GM12878 (cell line): ENCODE results near the gene CD79A. TPM values are rescaled to one million over a fixed set of nuclear protein-coding genes. Genes with fewer than 3 reads are reported as not detected.

Experiments
- ATAC-seq: fragments of 200-7000 bp; cut with Tn5 transposase; 3 replicates; pipeline ENCODE4 v1.9.1; 2020; ENCODE audit warnings: mild to moderate bottlenecking, moderate library complexity
- BruUV-seq: library from RNA; stranded (reverse); fragments of 400-500 nt; replicated peaks from 2 replicates; lab custom pipeline; 2021; lab: Mats Ljungman, UMichigan
- CTCF ChIA-PET: fragments of 300-600 bp; sonication (Branson Sonifier 250); formaldehyde crosslinking; extraction: SDS; loops from one replicate; lab custom pipeline; 2021; ENCODE audit warnings: inconsistent platforms; lab: Yijun Ruan, JAX
- POLR2A ChIA-PET: fragments of 350-600 bp; formaldehyde crosslinking; extraction: SDS; loops from one replicate; lab custom pipeline; 2021; ENCODE audit warnings: inconsistent platforms; lab: Charles Lee
- RAD21 ChIA-PET: fragments of 300-600 bp; sonication (Branson Sonifier 250); formaldehyde crosslinking; loops from one replicate; lab custom pipeline; 2023; ENCODE audit warnings: antibody characterized with exemption; ENCODE audit not compliant: unreplicated experiment; lab: Charles Lee
- SMC1A ChIA-PET: fragments of 300-600 bp; sonication (Branson Sonifier 250); formaldehyde crosslinking; loops from one replicate; lab custom pipeline; 2023; ENCODE audit not compliant: unreplicated experiment, uncharacterized antibody; lab: Charles Lee
- DNase-seq: peaks from one replicate; pipeline ENCODE4 v3.0.0-alpha.2; 2011; ENCODE audit warnings: low read depth, low spot score
- FAIRE-seq: peaks from 3 replicates; lab custom pipeline; 2011; peaks lifted over from hg19 to GRCh38; lab: Jason Lieb, UNC
- H2AFZ ChIP-seq: 2 replicates; pipeline ENCODE4 v1.6.0; 2011; ENCODE audit warnings: low read depth, low read length, control low read depth; ENCODE audit not compliant: control insufficient read depth
- H3K27ac ChIP-seq: 2 replicates; pipeline ENCODE4 v1.5.1; 2011; ENCODE audit warnings: control low read depth; ENCODE audit not compliant: control insufficient read depth, insufficient read depth
- H3K27me3 ChIP-seq, 2 experiments: replicated peaks in 1 of 2; 2 replicates each; pipeline versions ENCODE4 v1.6.0 to v1.6.1; 2011; ENCODE audit warnings: low read length in 1 of 2; ENCODE audit not compliant: control insufficient read depth in 2 of 2, insufficient read depth in 2 of 2
- H3K36me3 ChIP-seq, 2 experiments: 2 replicates each; pipeline ENCODE4 v1.5.1; 2011; ENCODE audit warnings: low read length in 1 of 2; ENCODE audit not compliant: control insufficient read depth in 2 of 2, insufficient read depth in 2 of 2
- H3K4me1 ChIP-seq: 2 replicates; pipeline ENCODE4 v1.6.1; 2011; ENCODE audit warnings: mild to moderate bottlenecking, low read length, moderate library complexity, mixed read lengths; ENCODE audit not compliant: control insufficient read depth, insufficient read depth
- H3K4me2 ChIP-seq: 2 replicates; pipeline ENCODE4 v1.6.0; 2011; ENCODE audit warnings: control low read depth; ENCODE audit not compliant: control insufficient read depth, insufficient read depth
- H3K4me3 ChIP-seq: fragments of 200-600 bp; sonication (generic); 2 replicates; pipeline ENCODE4 v1.5.1; 2016
- H3K79me2 ChIP-seq: 2 replicates; pipeline ENCODE4 v1.6.0; 2011; ENCODE audit warnings: low read length; ENCODE audit not compliant: control insufficient read depth, insufficient read depth
- H3K9ac ChIP-seq: 2 replicates; pipeline ENCODE4 v1.8.0; 2011; ENCODE audit warnings: low read length, control low read depth, mixed read lengths; ENCODE audit not compliant: control insufficient read depth, insufficient read depth
- H3K9me3 ChIP-seq: replicated peaks from 3 replicates; pipeline ENCODE4 v1.5.1; 2011; ENCODE audit warnings: mild to moderate bottlenecking, low read length; ENCODE audit not compliant: control insufficient read depth, insufficient read depth
- H4K20me1 ChIP-seq: 2 replicates; pipeline ENCODE4 v1.6.0; 2011; ENCODE audit not compliant: control insufficient read depth, insufficient read depth
- JUND ChIP-seq: IDR thresholded peaks from 2 replicates; pipeline ENCODE4 v1.6.1; 2012; ENCODE audit warnings: low read depth, mild to moderate bottlenecking, low read length, improper control_type of control experiment, moderate library complexity
- SMAD1 ChIP-seq: fragments of 450-650 bp; IDR thresholded peaks from 2 replicates; pipeline ENCODE4 v1.6.1; 2018; ENCODE audit warnings: mild to moderate bottlenecking, low read depth; ENCODE audit not compliant: partially characterized antibody
- WGBS: methylation state at CpG from one replicate; pipeline ENCODE4 v1.1.6; 2016; ENCODE audit warnings: low lambda C conversion rate; ENCODE audit not compliant: insufficient replicate concordance, insufficient coverage; ENCODE audit errors: missing lambda C conversion rate; 5-methylcytosine and 5-hydroxymethylcytosine counted together
- in situ Hi-C: fragments of 300-500 bp; cut with MboI; formaldehyde crosslinking; loops from 9 replicates; pipeline ENCODE4 v1.14.3; 2018; ENCODE audit warnings: mixed read lengths
- intact Hi-C: fragments of 100-400 bp; cut with micrococcal nuclease; formaldehyde crosslinking; loops from one replicate; pipeline ENCODE4 v1.14.2; 2022; ENCODE audit not compliant: unreplicated experiment
- polyA plus RNA-seq, 11 experiments: library from polyadenylated mRNA; depleted of rRNA in 4 of 11; unstranded in 6 of 11; stranded (reverse) in 5 of 11; fragments of >200 nt; fragmentation: Nextera tagmentation in 4 of 11; fragmentation: Illumina TruSeq in 1 of 11; extraction: Ambion mirVana in 4 of 11; extraction: Trizol in 1 of 11; gene quantifications; 1 replicate in 1 of 11; 2 replicates in 10 of 11; pipeline versions ENCODE4 v1.2.1 to v1.2.3, GENCODE V29; 2011 to 2016; ENCODE audit warnings: inconsistent platforms in 2 of 11, missing spikeins in 2 of 11, low read depth in 1 of 11
- total RNA-seq, 4 experiments: library from RNA; depleted of rRNA in 3 of 4; stranded (reverse); fragments of >200 nt in 3 of 4; fragmentation: Illumina TruSeq in 1 of 4; extraction: Trizol in 1 of 4; gene quantifications; 2 replicates each; pipeline versions ENCODE4 v1.2.1 to v1.2.3, GENCODE V29; 2013 to 2021

Gene CD79A
- total and polyA plus RNA-seq, 10 of the 15 experiments (the other 5 are each of a cell fraction or from before 2014, with no cell fraction given), result 38.8 to 414 (median 282) TPM

DNA sequence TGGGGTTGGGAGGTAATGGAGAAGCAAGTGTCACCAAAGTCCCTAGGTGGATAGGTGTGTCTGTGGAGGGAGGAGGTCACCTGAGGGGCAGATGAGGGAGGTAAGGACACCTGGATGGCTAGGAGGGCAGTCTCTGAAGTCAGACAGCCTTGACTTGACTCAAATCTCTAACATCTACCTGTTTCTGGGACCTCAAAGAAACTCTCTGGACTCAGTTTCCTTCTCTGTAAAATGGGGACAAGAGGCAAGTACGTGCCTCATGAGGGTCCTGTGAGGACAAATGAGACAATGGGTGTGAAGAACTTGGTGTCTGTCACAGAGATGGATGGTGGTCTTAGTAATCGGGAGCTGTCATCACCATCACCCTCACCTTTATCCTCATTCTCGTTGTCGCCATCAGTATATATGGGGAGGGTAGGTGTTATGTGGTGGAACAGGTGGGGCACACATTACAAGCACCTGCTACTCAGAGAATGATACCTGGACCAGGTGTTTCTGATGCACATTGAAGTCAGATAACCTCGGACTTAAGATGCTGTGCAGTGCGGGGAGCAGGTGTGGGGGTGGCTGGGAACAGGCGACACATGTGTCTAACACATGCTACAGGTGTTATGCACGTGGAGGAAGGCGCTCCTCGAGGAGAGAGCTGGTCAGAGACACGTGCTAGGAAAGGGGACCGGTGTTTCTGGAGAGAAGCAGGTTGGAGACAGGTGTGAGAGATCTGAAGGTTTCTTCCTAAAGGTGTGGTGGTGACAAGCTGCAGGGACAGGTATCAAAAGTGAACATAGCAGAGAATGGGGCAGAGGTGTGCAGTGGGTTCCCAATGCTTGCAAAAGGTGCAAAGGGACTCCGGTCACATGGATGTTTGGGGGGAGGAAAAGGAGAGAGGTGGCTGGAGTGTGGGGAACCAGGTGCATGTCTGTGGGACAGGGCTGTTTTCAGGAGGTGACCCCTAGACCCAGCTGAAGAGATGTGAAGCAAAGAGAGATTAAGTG, 47.4 kb downstream of the CD79A start:
- H3K79me2 ChIP-seq, result no peaks in the 10 kb centered on the region

DNA sequence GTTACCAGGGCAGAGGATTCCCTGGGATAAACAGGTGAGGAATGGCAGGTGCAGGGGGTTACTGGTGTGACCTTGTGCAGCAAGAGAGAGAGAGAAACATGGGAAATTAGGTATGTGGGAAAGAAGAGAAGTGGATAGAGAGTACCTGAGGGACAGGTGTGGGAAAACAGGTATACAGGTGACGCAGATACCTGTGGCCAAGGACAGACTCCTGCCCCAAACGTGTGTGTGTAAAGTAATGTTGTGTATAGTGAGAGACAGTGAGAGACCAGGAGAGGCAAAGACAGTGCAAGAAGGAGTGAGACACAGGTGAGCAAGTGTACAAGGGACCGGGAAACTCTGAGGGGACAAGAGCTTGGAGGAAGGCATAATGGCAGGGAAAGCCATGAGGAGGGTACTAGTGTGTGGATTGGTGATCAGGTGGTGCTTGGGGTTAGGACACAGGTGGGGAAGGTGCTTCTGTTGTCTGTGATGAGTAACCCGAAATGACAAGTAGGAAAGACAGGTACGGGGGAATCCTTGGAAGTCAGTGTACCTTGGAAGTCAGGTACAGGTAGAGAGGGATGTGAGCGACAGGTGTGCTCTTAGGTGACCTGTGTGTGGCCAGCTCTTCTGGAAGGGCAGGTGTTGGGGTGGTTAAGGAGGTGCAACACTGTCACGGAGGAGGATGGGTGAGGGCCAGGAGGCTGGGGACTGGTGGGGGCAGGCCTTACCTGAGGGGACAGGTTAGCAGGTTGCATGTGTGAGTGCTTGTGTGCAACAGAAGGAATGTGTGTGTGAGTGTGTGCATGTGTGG, 48.3 kb downstream of the CD79A start:
- H3K79me2 ChIP-seq, result no peaks in the 10 kb centered on the region
- no peak for FAIRE-seq
- ChIA-PET SMC1A (no interaction called here), CTCF (no interaction called here), RAD21 (no interaction called here), POLR2A (interaction anchor here (0.6 kb wide), 1 partner anchor 44 kb away, joined by 7 read pairs; no protein-coding TSS in a partner anchor)
- no peak overlapping the region for H3K4me3 ChIP-seq
- H3K9me3 ChIP-seq, result no peaks in the 10 kb centered on the region; the same call in 2 of the 3 replicates
- H3K4me2 ChIP-seq, result no peak overlapping the region
- TF ChIP-seq JUND, result no peak
- intact Hi-C loops (no loop called here), in situ Hi-C loops (loop anchor here (25.0 kb wide), 1 partner anchor 1837 kb away; the partner anchor contains the start of gene SMG9)
- WGBS, result 75% methylated on average over 7 of the region's 7 CpGs
- H2AFZ ChIP-seq, result no peak overlapping the region
- no TSS peak for BruUV-seq
- H3K27me3 ChIP-seq, result peaks cover 10 to 13% of the 10 kb centered on the region in 2 experiments
- H3K4me1 ChIP-seq, result peaks cover 9% of the 10 kb centered on the region
- DNase-seq, result no peak
- ATAC-seq, result no peak
- no peaks in the 10 kb centered on the region for H3K36me3 ChIP-seq
- no peak overlapping the region for H3K27ac ChIP-seq
- no peak overlapping the region for H3K9ac ChIP-seq
- H4K20me1 ChIP-seq, result no peaks in the 10 kb centered on the region

More for the DNA sequence above, 47.4 kb downstream of the CD79A start:
- Histone ChIP-seq H3K27me3 (peaks cover 6 to 11% of the 10 kb centered on the region in 2 experiments; a peak in 3 of 4 replicates), H3K4me2 (no peak overlapping the region), H3K4me3 (no peak overlapping the region), H2AFZ (no peak overlapping the region), H4K20me1 (no peaks in the 10 kb centered on the region), H3K9ac (no peak overlapping the region), H3K27ac (no peak overlapping the region), H3K4me1 (peaks cover 9% of the 10 kb centered on the region), H3K36me3 (no peaks in the 10 kb centered on the region), H3K9me3 (no peaks in the 10 kb centered on the region; the same call in 2 of the 3 replicates)
- WGBS, result 58% methylated on average over 13 of the region's 13 CpGs
- no peak for DNase-seq
- no peak for TF ChIP-seq SMAD1
- POLR2A ChIA-PET, result interaction anchor here (0.6 kb wide), 1 partner anchor 43 kb away, joined by 7 read pairs; no protein-coding TSS in a partner anchor
- SMC1A ChIA-PET, result no interaction called here
- BruUV-seq, result no TSS peak
- RAD21 ChIA-PET, result no interaction called here
- intact Hi-C loops (no loop called here), in situ Hi-C loops (loop anchor here (25.0 kb wide), 1 partner anchor 1838 kb away; the partner anchor contains the start of gene SMG9)
- ATAC-seq, result no peak
- CTCF ChIA-PET, result no interaction called here
- FAIRE-seq, result no peak
